Kidney (tissue), 14 donors: ENCODE measurements around the gene PLCH1. TPM values are rescaled to one million over a fixed set of nuclear protein-coding genes. Genes with fewer than 3 reads are reported as not detected.

Source experiments
- DNase-seq, 5 donors: peaks; one replicate each; pipeline ENCODE4 v3.0.0-alpha.2; 2013 to 2020
- FAIRE-seq: peaks from 2 replicates; lab custom pipeline; 2012; peaks lifted over from hg19 to GRCh38; lab: Jason Lieb, UNC
- H3K27ac ChIP-seq, 2 donors: one replicate each; pipeline ENCODE4 v1.7.0; 2013; ENCODE audit warnings: low read depth in 2 of 2, low read length in 2 of 2, inconsistent platforms in 1 of 2
- H3K27me3 ChIP-seq: one replicate; pipeline ENCODE4 v1.7.1; 2013; ENCODE audit warnings: low read length, inconsistent platforms; ENCODE audit not compliant: control insufficient read depth, insufficient read depth
- H3K36me3 ChIP-seq, 3 donors: one replicate each; pipeline versions ENCODE4 v1.7.0 to v1.7.1; 2013; ENCODE audit warnings: low read length in 3 of 3, control low read depth in 1 of 3, inconsistent platforms in 1 of 3; ENCODE audit not compliant: insufficient read depth in 3 of 3, control insufficient read depth in 2 of 3
- H3K4me1 ChIP-seq, 3 donors: one replicate each; pipeline versions ENCODE4 v1.7.0 to v1.7.1; 2013; ENCODE audit warnings: low read length in 3 of 3, inconsistent platforms in 1 of 3, low read depth in 1 of 3; ENCODE audit not compliant: control insufficient read depth in 2 of 3, insufficient read depth in 2 of 3
- H3K4me3 ChIP-seq, 3 donors: one replicate each; pipeline versions ENCODE4 v1.7.0 to v1.8.1; 2013; ENCODE audit warnings: low read length in 3 of 3, control low read depth in 1 of 3, inconsistent platforms in 1 of 3
- H3K9ac ChIP-seq, 3 donors: one replicate each; pipeline versions ENCODE4 v1.7.0 to v1.7.1; 2013; ENCODE audit warnings: low read length in 3 of 3, control low read depth in 1 of 3, inconsistent platforms in 1 of 3
- H3K9me3 ChIP-seq, 3 donors: one replicate each; pipeline versions ENCODE4 v1.7.0 to v1.7.1; 2013; ENCODE audit warnings: low read length in 3 of 3, control low read depth in 1 of 3, inconsistent platforms in 1 of 3; ENCODE audit not compliant: control insufficient read depth in 2 of 3, insufficient read depth in 1 of 3
- intact Hi-C: fragments of 100-400 bp; cut with DNase I; formaldehyde crosslinking; loops from one replicate; pipeline ENCODE4 v1.11.1; 2022
- polyA plus RNA-seq: library from polyadenylated mRNA; stranded (reverse); fragments of 350-450 nt; fragmentation: Illumina TruSeq; extraction: RNeasy Lipid Tissue Mini Kit (QIAGEN cat#74804); gene quantifications from one replicate; pipeline ENCODE4 v1.2.3, GENCODE V29; 2014; ENCODE audit warnings: low read depth, low replicate concordance; ENCODE audit not compliant: insufficient read depth
- total RNA-seq: library from RNA; stranded (reverse); fragmentation: NEBNext Ultra II Directional; extraction: Animal tissue kit (Norgen Biotek cat#: 25700); gene quantifications from one replicate; pipeline ENCODE4 v1.2.1, GENCODE V29; 2021
- TF ChIP-seq, protein P1 (sequence below): IDR thresholded peaks from 3 replicates; pipeline ENCODE4 v1.5.1; 2012; ENCODE audit warnings: mild to moderate bottlenecking, moderate library complexity, borderline replicate concordance; ENCODE audit not compliant: insufficient read depth; ENCODE audit errors: extremely low read depth
- donor health status: control.
- donor health status: control.
- donor health status: control.
- donor health status: control.
- donor health status: control.
- donor health status: DM: yes; HTN: yes; CAD: no.
- donor health status: Normal renal cell carcinoma (clear cell type).

The PLCH1 gene
- total and polyA plus RNA-seq, 2 donors from 2014 or later, result 1.6 to 9.6 TPM

DNA sequence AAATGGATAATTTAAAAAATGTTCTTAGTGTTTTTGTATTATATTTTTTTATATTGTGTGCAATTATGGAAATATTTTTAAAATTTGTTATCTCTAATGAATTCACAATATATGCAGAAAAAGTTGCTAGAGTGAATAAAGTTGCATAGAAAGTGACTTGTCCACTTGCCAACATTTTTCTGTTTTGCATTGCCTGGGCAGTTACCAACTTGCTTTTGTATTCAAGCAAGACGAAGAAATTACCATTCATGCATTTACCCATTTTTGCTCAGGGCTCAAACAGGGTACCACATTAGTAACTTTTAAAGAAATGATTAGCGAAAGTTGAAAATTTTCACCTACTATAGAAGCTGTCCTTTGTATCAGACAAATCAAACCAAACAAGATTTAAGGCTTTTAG is 298.5 kb downstream of the PLCH1 start:
- no peaks in the 10 kb centered on the region for H3K36me3 ChIP-seq
- H3K9ac ChIP-seq, result no peak overlapping the region
- TF ChIP-seq, protein P1, sequence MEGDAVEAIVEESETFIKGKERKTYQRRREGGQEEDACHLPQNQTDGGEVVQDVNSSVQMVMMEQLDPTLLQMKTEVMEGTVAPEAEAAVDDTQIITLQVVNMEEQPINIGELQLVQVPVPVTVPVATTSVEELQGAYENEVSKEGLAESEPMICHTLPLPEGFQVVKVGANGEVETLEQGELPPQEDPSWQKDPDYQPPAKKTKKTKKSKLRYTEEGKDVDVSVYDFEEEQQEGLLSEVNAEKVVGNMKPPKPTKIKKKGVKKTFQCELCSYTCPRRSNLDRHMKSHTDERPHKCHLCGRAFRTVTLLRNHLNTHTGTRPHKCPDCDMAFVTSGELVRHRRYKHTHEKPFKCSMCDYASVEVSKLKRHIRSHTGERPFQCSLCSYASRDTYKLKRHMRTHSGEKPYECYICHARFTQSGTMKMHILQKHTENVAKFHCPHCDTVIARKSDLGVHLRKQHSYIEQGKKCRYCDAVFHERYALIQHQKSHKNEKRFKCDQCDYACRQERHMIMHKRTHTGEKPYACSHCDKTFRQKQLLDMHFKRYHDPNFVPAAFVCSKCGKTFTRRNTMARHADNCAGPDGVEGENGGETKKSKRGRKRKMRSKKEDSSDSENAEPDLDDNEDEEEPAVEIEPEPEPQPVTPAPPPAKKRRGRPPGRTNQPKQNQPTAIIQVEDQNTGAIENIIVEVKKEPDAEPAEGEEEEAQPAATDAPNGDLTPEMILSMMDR, result no peak
- no peak for DNase-seq
- no peak overlapping the region for H3K4me3 ChIP-seq
- no peaks in the 10 kb centered on the region for H3K4me1 ChIP-seq
- no peaks in the 10 kb centered on the region for H3K27me3 ChIP-seq
- no peak for FAIRE-seq
- no peaks in the 10 kb centered on the region for H3K9me3 ChIP-seq
- H3K27ac ChIP-seq, result no peak overlapping the region
- intact Hi-C loops, result no loop called here

GRCh38 chr3:155444771-155445170 is 300.1 kb downstream of the PLCH1 start:
- intact Hi-C loops, result no loop called here
- H3K4me3 ChIP-seq, result no peak overlapping the region

DNA sequence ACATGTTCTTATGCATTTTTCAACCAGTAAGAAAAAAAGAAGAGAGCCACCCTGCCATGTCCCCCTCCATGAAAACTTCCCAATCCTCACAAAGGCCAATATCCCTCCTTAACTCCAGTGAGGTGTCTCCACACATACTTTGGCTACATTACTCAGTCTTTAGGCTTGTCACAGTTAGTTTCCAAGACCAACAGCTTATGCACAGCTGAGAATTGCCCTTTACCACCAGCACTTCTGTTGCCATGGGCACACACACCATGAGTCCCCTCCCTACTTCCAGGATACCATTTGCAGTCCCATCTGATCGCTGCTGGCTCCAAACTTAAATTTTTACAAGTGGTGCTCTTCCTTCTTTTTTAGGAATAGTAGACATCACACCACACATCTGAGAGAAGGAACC is 301.1 kb downstream of the PLCH1 start:
- no peak for DNase-seq
- H3K27me3 ChIP-seq, result no peaks in the 10 kb centered on the region
- H3K36me3 ChIP-seq, result no peaks in the 10 kb centered on the region
- TF ChIP-seq, protein P1, result no peak
- H3K27ac ChIP-seq, result no peak overlapping the region
- no peak for FAIRE-seq
- no peaks in the 10 kb centered on the region for H3K9me3 ChIP-seq
- no peak overlapping the region for H3K4me3 ChIP-seq
- H3K9ac ChIP-seq, result no peak overlapping the region
- intact Hi-C loops, result no loop called here
- H3K4me1 ChIP-seq, result peaks cover 0 to 5% (median 0%) of the 10 kb centered on the region in 3 donors

More at GRCh38 chr3:155444771-155445170, 300.1 kb downstream of the PLCH1 start:
- Histone ChIP-seq H3K27me3 (no peaks in the 10 kb centered on the region), H3K27ac (no peak overlapping the region), H3K4me1 (peaks cover 0 to 5% (median 0%) of the 10 kb centered on the region in 3 donors), H3K9ac (no peak overlapping the region), H3K9me3 (no peaks in the 10 kb centered on the region), H3K36me3 (no peaks in the 10 kb centered on the region)
- no peak for DNase-seq
- FAIRE-seq, result no peak
- TF ChIP-seq, protein P1, result no peak

DNA sequence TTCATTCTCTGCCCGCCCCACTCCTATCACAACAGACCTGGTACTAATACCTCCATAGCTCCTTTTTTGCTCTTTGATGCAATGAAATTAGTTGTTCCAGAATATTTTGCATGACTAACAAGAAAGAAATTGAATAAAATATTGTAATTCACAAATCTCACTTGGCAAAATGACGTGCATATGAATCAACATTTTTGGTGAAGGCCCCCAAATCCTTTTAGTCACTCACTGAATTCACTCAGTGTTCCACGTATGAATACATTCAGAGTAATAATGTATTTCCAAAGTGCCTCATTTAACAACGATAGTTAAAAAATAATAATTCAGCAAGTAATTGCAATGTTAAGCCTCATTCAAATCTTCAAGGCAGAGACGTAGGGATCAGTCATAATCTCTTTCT is 302.8 kb downstream of the PLCH1 start:
- Histone ChIP-seq H3K4me1 (peaks cover 0 to 5% (median 0%) of the 10 kb centered on the region in 3 donors), H3K4me3 (no peak overlapping the region), H3K9me3 (no peaks in the 10 kb centered on the region), H3K9ac (no peak overlapping the region), H3K27me3 (no peaks in the 10 kb centered on the region), H3K27ac (no peak overlapping the region), H3K36me3 (no peaks in the 10 kb centered on the region)
- DNase-seq (no peak), FAIRE-seq (no peak)
- intact Hi-C loops, result no loop called here
- TF ChIP-seq, protein P1, result no peak
